HCT116 (cell line): ENCODE measurements around the gene NLE1. TPM values are rescaled to one million over a fixed set of nuclear protein-coding genes. Genes with fewer than 3 reads are reported as not detected.

Experiments used
- ATAC-seq: fragments of 200-7000 bp; cut with Tn5 transposase; 2 replicates; pipeline ENCODE4 v1.9.1; 2020; ENCODE audit warnings: mild to moderate bottlenecking, moderate library complexity
- BruUV-seq: library from RNA; stranded (reverse); fragments of 400-500 nt; replicated peaks from 2 replicates; lab custom pipeline; 2021; lab: Mats Ljungman, UMichigan
- CTCF ChIA-PET: fragments of 300-600 bp; sonication (Branson Sonifier 250); formaldehyde crosslinking; loops from one replicate; lab custom pipeline; 2021; ENCODE audit warnings: antibody characterized with exemption; lab: Charles Lee
- POLR2A ChIA-PET: fragments of 300-600, 350-600 bp; sonication (Branson Sonifier 250); formaldehyde crosslinking; loops from one replicate; lab custom pipeline; 2021; ENCODE audit warnings: antibody characterized with exemption; lab: Charles Lee
- RAD21 ChIA-PET, 2 experiments: fragments of 300-600 bp; sonication (Branson Sonifier 250); formaldehyde crosslinking; loops; one replicate each; lab custom pipeline; 2023; ENCODE audit warnings: low total read pairs in 2 of 2; ENCODE audit not compliant: uncharacterized antibody in 2 of 2, unreplicated experiment in 2 of 2, low non-redundant PET in 1 of 2; lab: Charles Lee
- DNase-seq: peaks from one replicate; pipeline ENCODE4 v3.0.0-alpha.2; 2010; ENCODE audit warnings: low read depth, low spot score
- H2AFZ ChIP-seq: fragments of 200-600 bp; shearing (Covaris generic), sonication (generic); 2 replicates; pipeline ENCODE4 v1.6.1; 2017; ENCODE audit warnings: low read depth, mixed run types, mixed read lengths, antibody characterized with exemption, low read length; ENCODE audit not compliant: poor library complexity, severe bottlenecking
- H3K27ac ChIP-seq: 2 replicates; pipeline ENCODE4 v1.5.1; 2012; ENCODE audit warnings: low read depth, low read length
- H3K27me3 ChIP-seq: fragments of 200-600 bp; sonication (generic); 2 replicates; pipeline ENCODE4 v1.6.1; 2016; ENCODE audit warnings: mixed run types, low read length, mixed read lengths; ENCODE audit not compliant: insufficient read depth
- H3K36me3 ChIP-seq, 2 experiments: fragments of 200-500 bp in 1 of 2; fragments of 200-600 bp in 1 of 2; sonication (Bioruptor generic) in 1 of 2; sonication (generic) in 1 of 2; 2 replicates each; pipeline versions ENCODE4 v1.5.1 to v1.6.1; 2014 to 2016; ENCODE audit warnings: low read length in 2 of 2, inconsistent platforms in 1 of 2, mixed read lengths in 1 of 2, mixed run types in 1 of 2; ENCODE audit not compliant: insufficient read depth in 2 of 2, control insufficient read depth in 1 of 2
- H3K4me1 ChIP-seq, 2 experiments: fragments of 200-600 bp in 1 of 2; sonication (generic) in 1 of 2; 2 replicates each; pipeline versions ENCODE4 v1.5.1 to v1.6.1; 2012 to 2017; ENCODE audit warnings: low read length in 2 of 2, inconsistent platforms in 1 of 2, mild to moderate bottlenecking in 1 of 2, mixed read lengths in 1 of 2, mixed run types in 1 of 2, moderate library complexity in 1 of 2; ENCODE audit not compliant: insufficient read depth in 2 of 2, control insufficient read depth in 1 of 2
- H3K4me2 ChIP-seq: fragments of 200-600 bp; sonication (generic); 2 replicates; pipeline ENCODE4 v1.6.1; 2017; ENCODE audit warnings: mixed run types, low read length, mixed read lengths
- H3K4me3 ChIP-seq, 2 experiments: fragments of 200-600 bp in 1 of 2; sonication (generic) in 1 of 2; replicated peaks in 1 of 2; 2 replicates each; pipeline ENCODE4 v1.5.1; 2011 to 2016; ENCODE audit warnings: low read length in 2 of 2, control low read depth in 1 of 2, low read depth in 1 of 2, mild to moderate bottlenecking in 1 of 2, mixed read lengths in 1 of 2, mixed run types in 1 of 2
- H3K79me2 ChIP-seq: fragments of 200-600 bp; sonication (generic); 2 replicates; pipeline ENCODE4 v1.6.1; 2017; ENCODE audit warnings: mild to moderate bottlenecking, mixed run types, low read length, moderate library complexity, mixed read lengths; ENCODE audit not compliant: insufficient read depth
- H3K9ac ChIP-seq: fragments of 200-600 bp; sonication (generic); 2 replicates; pipeline ENCODE4 v1.6.1; 2016; ENCODE audit warnings: low read length, mixed read lengths
- H3K9me2 ChIP-seq: fragments of 200-600 bp; sonication (generic), shearing (Covaris generic); 2 replicates; pipeline ENCODE4 v1.6.1; 2017; ENCODE audit warnings: mixed run types, mild to moderate bottlenecking, moderate library complexity; ENCODE audit not compliant: insufficient read depth
- H3K9me3 ChIP-seq, 2 experiments: fragments of 200-500 bp in 1 of 2; fragments of 200-600 bp in 1 of 2; sonication (Bioruptor generic) in 1 of 2; sonication (generic) in 1 of 2; 2 replicates each; pipeline ENCODE4 v1.6.1; 2014 to 2017; ENCODE audit warnings: low read length in 2 of 2, mixed read lengths in 2 of 2, inconsistent platforms in 1 of 2, low read depth in 1 of 2, mild to moderate bottlenecking in 1 of 2, mixed run types in 1 of 2, moderate library complexity in 1 of 2; ENCODE audit not compliant: control insufficient read depth in 1 of 2, insufficient read depth in 1 of 2
- H4K20me1 ChIP-seq: fragments of 200-600 bp; sonication (generic), shearing (Covaris generic); 2 replicates; pipeline ENCODE4 v1.6.1; 2017; ENCODE audit warnings: mixed run types, mild to moderate bottlenecking, moderate library complexity; ENCODE audit not compliant: insufficient read depth
- CBX3 ChIP-seq: IDR thresholded peaks from 2 replicates; pipeline ENCODE4 v1.6.1; 2012; ENCODE audit warnings: low read depth
- CEBPB ChIP-seq: IDR thresholded peaks from 2 replicates; pipeline ENCODE4 v1.6.1; 2012; ENCODE audit warnings: low read depth
- EGR1 ChIP-seq: IDR thresholded peaks from 2 replicates; pipeline ENCODE4 v1.6.1; 2012; ENCODE audit warnings: low read depth
- ELF1 ChIP-seq: IDR thresholded peaks from 2 replicates; pipeline ENCODE4 v1.6.1; 2012; ENCODE audit warnings: low read depth, borderline replicate concordance
- EZH2phosphoT487 ChIP-seq: fragments of 200-600 bp; IDR thresholded peaks from 2 replicates; pipeline ENCODE4 v1.6.1; 2018; ENCODE audit warnings: antibody characterized with exemption, borderline replicate concordance
- FOSL1 ChIP-seq: IDR thresholded peaks from 2 replicates; pipeline ENCODE4 v1.6.1; 2012; ENCODE audit warnings: low read depth
- JUND ChIP-seq: IDR thresholded peaks from 2 replicates; pipeline ENCODE4 v1.6.1; 2012
- POLR2A ChIP-seq: IDR thresholded peaks from 2 replicates; pipeline ENCODE4 v1.7.0; 2011; ENCODE audit warnings: borderline replicate concordance; ENCODE audit not compliant: insufficient read depth, insufficient read length; ENCODE audit errors: extremely low read depth
- RAD21 ChIP-seq: IDR thresholded peaks from 2 replicates; pipeline ENCODE4 v1.6.1; 2012; ENCODE audit warnings: low read depth, mild to moderate bottlenecking
- SIN3A ChIP-seq: IDR thresholded peaks from 2 replicates; pipeline ENCODE4 v1.6.1; 2012; ENCODE audit warnings: low read depth
- SP1 ChIP-seq: IDR thresholded peaks from 2 replicates; pipeline ENCODE4 v1.6.1; 2012; ENCODE audit warnings: low read depth
- SRF ChIP-seq: IDR thresholded peaks from 2 replicates; pipeline ENCODE4 v1.6.1; 2012; ENCODE audit warnings: low read depth
- TCF7L2 ChIP-seq: IDR thresholded peaks from 2 replicates; pipeline ENCODE4 v1.7.0; 2011; ENCODE audit warnings: borderline replicate concordance, inconsistent platforms; ENCODE audit not compliant: insufficient read depth, insufficient read length; ENCODE audit errors: extremely low read depth
- YY1 ChIP-seq: IDR thresholded peaks from 2 replicates; pipeline ENCODE4 v1.6.1; 2011; ENCODE audit warnings: low read length, low read depth, moderate library complexity, mild to moderate bottlenecking; ENCODE audit not compliant: insufficient replicate concordance; ENCODE audit errors: extremely low read depth
- ZFX ChIP-seq: fragments of 450-650 bp; IDR thresholded peaks from 2 replicates; pipeline ENCODE4 v1.6.1; 2017
- intact Hi-C: fragments of 100-400 bp; cut with micrococcal nuclease; formaldehyde crosslinking; loops from 2 replicates; pipeline ENCODE4 v1.10.0; 2022
- total RNA-seq: library from RNA; stranded (reverse); gene quantifications from one replicate; pipeline ENCODE4 v1.2.1, GENCODE V29; 2021; ENCODE audit not compliant: unreplicated experiment
- TF ChIP-seq, protein P1 (sequence below): IDR thresholded peaks from 2 replicates; pipeline ENCODE4 v1.6.1; 2011; ENCODE audit warnings: mild to moderate bottlenecking, low read length, moderate library complexity; ENCODE audit not compliant: insufficient replicate concordance; ENCODE audit errors: extremely low read depth
- TF ChIP-seq, protein P2 (sequence below), 3 experiments: fragments of 200-600 bp in 1 of 3; sonication (generic) in 1 of 3; IDR thresholded peaks in 2 of 3; conservative IDR thresholded peaks in 1 of 3; 2 replicates each; pipeline ENCODE4 v1.5.1; 2012 to 2017; ENCODE audit warnings: low read depth in 2 of 3, low read length in 2 of 3, antibody characterized with exemption in 1 of 3, borderline replicate concordance in 1 of 3, control low read depth in 1 of 3, mild to moderate bottlenecking in 1 of 3, mixed read lengths in 1 of 3, mixed run types in 1 of 3, moderate library complexity in 1 of 3; ENCODE audit not compliant: insufficient read depth in 1 of 3
- TF ChIP-seq, protein P3 (sequence below): IDR thresholded peaks from 2 replicates; pipeline ENCODE4 v1.6.1; 2012
- TF ChIP-seq, protein P4 (sequence below): IDR thresholded peaks from 2 replicates; pipeline ENCODE4 v1.6.1; 2012
- TF ChIP-seq, protein P5 (sequence below): IDR thresholded peaks from 2 replicates; pipeline ENCODE4 v1.6.1; 2012; ENCODE audit warnings: low read depth

Gene NLE1
- total RNA-seq, 1 experiment from 2014 or later = 55.5 TPM

DNA sequence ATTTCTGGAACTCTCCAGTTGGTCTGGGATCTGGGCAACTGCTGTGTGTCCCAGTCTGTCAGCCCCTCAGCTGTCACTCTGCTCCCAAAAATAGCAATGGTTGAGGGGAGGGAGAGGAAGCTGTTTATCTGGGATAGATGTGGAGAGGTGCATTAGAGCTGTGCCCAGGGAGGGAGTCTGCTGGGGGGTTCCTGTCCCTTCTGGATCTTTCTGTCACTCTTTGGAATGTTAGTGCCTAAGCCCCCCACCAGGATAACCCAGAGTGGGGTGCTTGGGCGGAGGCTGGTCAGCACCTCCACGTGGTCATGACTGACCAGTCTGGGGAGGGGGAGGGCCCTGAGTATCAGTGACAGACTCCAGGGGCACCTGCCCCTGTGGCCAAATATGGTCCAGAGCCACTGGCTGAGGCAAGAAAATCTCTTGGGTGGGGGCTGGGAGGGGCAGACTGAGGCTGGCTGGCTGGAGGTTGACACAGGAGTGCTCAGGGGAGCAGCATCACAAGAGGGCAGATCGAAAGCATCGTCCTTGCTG lies 5.3 kb upstream of the NLE1 start, which contains the start of gene UNC45B:
Gene UNC45B, plus strand, starts transcription at position 443 of the 531 bp plus-strand sequence. CDS start 447 bp downstream, outside the sequence.
- Histone ChIP-seq H3K36me3 (no peaks in the 10 kb centered on the region), H3K4me1 (peaks cover 0 to 2% of the 10 kb centered on the region in 2 experiments; a peak in 2 of 4 replicates), H3K9ac (no peak within 1 kb of the TSS), H4K20me1 (no peaks in the 10 kb centered on the region), H3K79me2 (no peaks in the 10 kb centered on the region), H3K27ac (no peak within 1 kb of the TSS), H3K9me2 (no peaks in the 10 kb centered on the region), H3K4me3 (no peak within 1 kb of the TSS), H3K27me3 (no peaks in the 10 kb centered on the region), H3K4me2 (no peak within 1 kb of the TSS), H2AFZ (no peak within 1 kb of the TSS), H3K9me3 (no peaks in the 10 kb centered on the region)
- RAD21 ChIA-PET = no interaction called here
- CTCF ChIA-PET = no interaction called here
- DNase-seq = no peak
- POLR2A ChIA-PET = no interaction called here
- intact Hi-C loops = no loop called here
- BruUV-seq = no TSS peak
- TF ChIP-seq SIN3A (no peak), CBX3 (no peak), ZFX (no peak), POLR2A (no peak), CEBPB (no peak), TCF7L2 (no peak), JUND (no peak), SP1 (no peak), EZH2phosphoT487 (no peak), RAD21 (no peak), SRF (no peak), ELF1 (no peak), YY1 (no peak), FOSL1 (no peak), EGR1 (no peak)
- TF ChIP-seq, protein P1, sequence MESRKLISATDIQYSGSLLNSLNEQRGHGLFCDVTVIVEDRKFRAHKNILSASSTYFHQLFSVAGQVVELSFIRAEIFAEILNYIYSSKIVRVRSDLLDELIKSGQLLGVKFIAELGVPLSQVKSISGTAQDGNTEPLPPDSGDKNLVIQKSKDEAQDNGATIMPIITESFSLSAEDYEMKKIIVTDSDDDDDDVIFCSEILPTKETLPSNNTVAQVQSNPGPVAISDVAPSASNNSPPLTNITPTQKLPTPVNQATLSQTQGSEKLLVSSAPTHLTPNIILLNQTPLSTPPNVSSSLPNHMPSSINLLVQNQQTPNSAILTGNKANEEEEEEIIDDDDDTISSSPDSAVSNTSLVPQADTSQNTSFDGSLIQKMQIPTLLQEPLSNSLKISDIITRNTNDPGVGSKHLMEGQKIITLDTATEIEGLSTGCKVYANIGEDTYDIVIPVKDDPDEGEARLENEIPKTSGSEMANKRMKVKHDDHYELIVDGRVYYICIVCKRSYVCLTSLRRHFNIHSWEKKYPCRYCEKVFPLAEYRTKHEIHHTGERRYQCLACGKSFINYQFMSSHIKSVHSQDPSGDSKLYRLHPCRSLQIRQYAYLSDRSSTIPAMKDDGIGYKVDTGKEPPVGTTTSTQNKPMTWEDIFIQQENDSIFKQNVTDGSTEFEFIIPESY = no peak
- TF ChIP-seq, protein P2, sequence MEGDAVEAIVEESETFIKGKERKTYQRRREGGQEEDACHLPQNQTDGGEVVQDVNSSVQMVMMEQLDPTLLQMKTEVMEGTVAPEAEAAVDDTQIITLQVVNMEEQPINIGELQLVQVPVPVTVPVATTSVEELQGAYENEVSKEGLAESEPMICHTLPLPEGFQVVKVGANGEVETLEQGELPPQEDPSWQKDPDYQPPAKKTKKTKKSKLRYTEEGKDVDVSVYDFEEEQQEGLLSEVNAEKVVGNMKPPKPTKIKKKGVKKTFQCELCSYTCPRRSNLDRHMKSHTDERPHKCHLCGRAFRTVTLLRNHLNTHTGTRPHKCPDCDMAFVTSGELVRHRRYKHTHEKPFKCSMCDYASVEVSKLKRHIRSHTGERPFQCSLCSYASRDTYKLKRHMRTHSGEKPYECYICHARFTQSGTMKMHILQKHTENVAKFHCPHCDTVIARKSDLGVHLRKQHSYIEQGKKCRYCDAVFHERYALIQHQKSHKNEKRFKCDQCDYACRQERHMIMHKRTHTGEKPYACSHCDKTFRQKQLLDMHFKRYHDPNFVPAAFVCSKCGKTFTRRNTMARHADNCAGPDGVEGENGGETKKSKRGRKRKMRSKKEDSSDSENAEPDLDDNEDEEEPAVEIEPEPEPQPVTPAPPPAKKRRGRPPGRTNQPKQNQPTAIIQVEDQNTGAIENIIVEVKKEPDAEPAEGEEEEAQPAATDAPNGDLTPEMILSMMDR (IDR thresholded peaks at IDR 0.05 in 2 of 3, conservative IDR thresholded peaks at IDR 0.05 in 1 of 3; ENCODE audit: borderline replicate concordance in 1 of 3, insufficient read depth in 1 of 3, low read depth in 2 of 3, low read length in 2 of 3) = no peak
- TF ChIP-seq, protein P3, sequence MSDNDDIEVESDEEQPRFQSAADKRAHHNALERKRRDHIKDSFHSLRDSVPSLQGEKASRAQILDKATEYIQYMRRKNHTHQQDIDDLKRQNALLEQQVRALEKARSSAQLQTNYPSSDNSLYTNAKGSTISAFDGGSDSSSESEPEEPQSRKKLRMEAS = no peak
- TF ChIP-seq, protein P4, sequence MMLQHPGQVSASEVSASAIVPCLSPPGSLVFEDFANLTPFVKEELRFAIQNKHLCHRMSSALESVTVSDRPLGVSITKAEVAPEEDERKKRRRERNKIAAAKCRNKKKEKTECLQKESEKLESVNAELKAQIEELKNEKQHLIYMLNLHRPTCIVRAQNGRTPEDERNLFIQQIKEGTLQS = no peak
- TF ChIP-seq, protein P5, sequence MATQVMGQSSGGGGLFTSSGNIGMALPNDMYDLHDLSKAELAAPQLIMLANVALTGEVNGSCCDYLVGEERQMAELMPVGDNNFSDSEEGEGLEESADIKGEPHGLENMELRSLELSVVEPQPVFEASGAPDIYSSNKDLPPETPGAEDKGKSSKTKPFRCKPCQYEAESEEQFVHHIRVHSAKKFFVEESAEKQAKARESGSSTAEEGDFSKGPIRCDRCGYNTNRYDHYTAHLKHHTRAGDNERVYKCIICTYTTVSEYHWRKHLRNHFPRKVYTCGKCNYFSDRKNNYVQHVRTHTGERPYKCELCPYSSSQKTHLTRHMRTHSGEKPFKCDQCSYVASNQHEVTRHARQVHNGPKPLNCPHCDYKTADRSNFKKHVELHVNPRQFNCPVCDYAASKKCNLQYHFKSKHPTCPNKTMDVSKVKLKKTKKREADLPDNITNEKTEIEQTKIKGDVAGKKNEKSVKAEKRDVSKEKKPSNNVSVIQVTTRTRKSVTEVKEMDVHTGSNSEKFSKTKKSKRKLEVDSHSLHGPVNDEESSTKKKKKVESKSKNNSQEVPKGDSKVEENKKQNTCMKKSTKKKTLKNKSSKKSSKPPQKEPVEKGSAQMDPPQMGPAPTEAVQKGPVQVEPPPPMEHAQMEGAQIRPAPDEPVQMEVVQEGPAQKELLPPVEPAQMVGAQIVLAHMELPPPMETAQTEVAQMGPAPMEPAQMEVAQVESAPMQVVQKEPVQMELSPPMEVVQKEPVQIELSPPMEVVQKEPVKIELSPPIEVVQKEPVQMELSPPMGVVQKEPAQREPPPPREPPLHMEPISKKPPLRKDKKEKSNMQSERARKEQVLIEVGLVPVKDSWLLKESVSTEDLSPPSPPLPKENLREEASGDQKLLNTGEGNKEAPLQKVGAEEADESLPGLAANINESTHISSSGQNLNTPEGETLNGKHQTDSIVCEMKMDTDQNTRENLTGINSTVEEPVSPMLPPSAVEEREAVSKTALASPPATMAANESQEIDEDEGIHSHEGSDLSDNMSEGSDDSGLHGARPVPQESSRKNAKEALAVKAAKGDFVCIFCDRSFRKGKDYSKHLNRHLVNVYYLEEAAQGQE = no peak
- ATAC-seq = no peak
